ENCODE results near the gene GRIN1. TPM values are rescaled to one million over a fixed set of nuclear protein-coding genes. Genes with fewer than 3 reads are reported as not detected.
A peak's percentile ranks its signal among the peaks of the same experiment; 100 is the strongest.

GRIN1 gene
- total RNA-seq, 1 donor from 2014 or later, result 29.8 TPM

GRCh38 chr9:137145731-137146526 is 7.0 kb downstream of the GRIN1 start:
- no peak for FAIRE-seq
- no peak for DNase-seq (ENCODE audit: low spot score in 2 of 2)

- FAIRE-seq (no peak), DNase-seq (ENCODE audit: low spot score in 2 of 2) (no peak)
Measured at GRCh38 chr9:137146527-137146918, 7.6 kb downstream of the GRIN1 start.

- no peak for FAIRE-seq
- DNase-seq (ENCODE audit: low spot score in 2 of 2), result no peak
Measured at GRCh38 chr9:137147091-137147792, 8.3 kb downstream of the GRIN1 start.

GRCh38 chr9:137147793-137148160 is 8.8 kb downstream of the GRIN1 start:
- DNase-seq (ENCODE audit: low spot score in 2 of 2) (no peak), FAIRE-seq (no peak)

GRCh38 chr9:137148242-137148641 is 9.3 kb downstream of the GRIN1 start:
- DNase-seq (ENCODE audit: low spot score in 2 of 2) (no peak), FAIRE-seq (no peak)

- no peak for FAIRE-seq
- no peak for DNase-seq (ENCODE audit: low spot score in 2 of 2)
Measured at GRCh38 chr9:137148661-137149060, 9.7 kb downstream of the GRIN1 start.

GRCh38 chr9:137149363-137149762 is 10.4 kb downstream of the GRIN1 start:
- FAIRE-seq (no peak), DNase-seq (ENCODE audit: low spot score in 2 of 2) (no peak)

- FAIRE-seq (no peak), DNase-seq (ENCODE audit: low spot score in 2 of 2) (no peak)
Measured at GRCh38 chr9:137149942-137150616, 11.1 kb downstream of the GRIN1 start.

GRCh38 chr9:137150617-137151457 is 11.9 kb downstream of the GRIN1 start:
- DNase-seq (ENCODE audit: low spot score in 2 of 2), result no peak
- FAIRE-seq, result no peak

GRCh38 chr9:137152844-137153405 is 14.0 kb downstream of the GRIN1 start:
- DNase-seq (ENCODE audit: low spot score in 2 of 2), result no peak
- FAIRE-seq, result no peak

GRCh38 chr9:137156567-137157375 is 17.8 kb downstream of the GRIN1 start:
- no peak for FAIRE-seq
- DNase-seq (ENCODE audit: low spot score in 2 of 2), result peak in 1 of 2 donors; percentile 75

- DNase-seq (ENCODE audit: low spot score in 2 of 2) (no peak), FAIRE-seq (no peak)
Measured at GRCh38 chr9:137157618-137158415, 18.9 kb downstream of the GRIN1 start.

- DNase-seq (ENCODE audit: low spot score in 2 of 2) (no peak), FAIRE-seq (no peak)
Measured at GRCh38 chr9:137158625-137159024, 19.7 kb downstream of the GRIN1 start.

GRCh38 chr9:137159105-137160053 is 20.4 kb downstream of the GRIN1 start:
- no peak for FAIRE-seq
- DNase-seq (ENCODE audit: low spot score in 2 of 2), result no peak

GRCh38 chr9:137160054-137160425 is 21.1 kb downstream of the GRIN1 start:
- DNase-seq (ENCODE audit: low spot score in 2 of 2) (no peak), FAIRE-seq (no peak)

GRCh38 chr9:137160716-137161557 is 22.0 kb downstream of the GRIN1 start:
- DNase-seq (ENCODE audit: low spot score in 2 of 2) (no peak), FAIRE-seq (no peak)

Measured in frontal cortex (tissue), 4 donors.